ENCODE results near the gene TASOR.
"Not testable (repeated sequence)": the region's sequence is repeated elsewhere in the genome, so short reads cannot be mapped to it uniquely, and the experiment has no call there.

Gene TASOR, protein sequence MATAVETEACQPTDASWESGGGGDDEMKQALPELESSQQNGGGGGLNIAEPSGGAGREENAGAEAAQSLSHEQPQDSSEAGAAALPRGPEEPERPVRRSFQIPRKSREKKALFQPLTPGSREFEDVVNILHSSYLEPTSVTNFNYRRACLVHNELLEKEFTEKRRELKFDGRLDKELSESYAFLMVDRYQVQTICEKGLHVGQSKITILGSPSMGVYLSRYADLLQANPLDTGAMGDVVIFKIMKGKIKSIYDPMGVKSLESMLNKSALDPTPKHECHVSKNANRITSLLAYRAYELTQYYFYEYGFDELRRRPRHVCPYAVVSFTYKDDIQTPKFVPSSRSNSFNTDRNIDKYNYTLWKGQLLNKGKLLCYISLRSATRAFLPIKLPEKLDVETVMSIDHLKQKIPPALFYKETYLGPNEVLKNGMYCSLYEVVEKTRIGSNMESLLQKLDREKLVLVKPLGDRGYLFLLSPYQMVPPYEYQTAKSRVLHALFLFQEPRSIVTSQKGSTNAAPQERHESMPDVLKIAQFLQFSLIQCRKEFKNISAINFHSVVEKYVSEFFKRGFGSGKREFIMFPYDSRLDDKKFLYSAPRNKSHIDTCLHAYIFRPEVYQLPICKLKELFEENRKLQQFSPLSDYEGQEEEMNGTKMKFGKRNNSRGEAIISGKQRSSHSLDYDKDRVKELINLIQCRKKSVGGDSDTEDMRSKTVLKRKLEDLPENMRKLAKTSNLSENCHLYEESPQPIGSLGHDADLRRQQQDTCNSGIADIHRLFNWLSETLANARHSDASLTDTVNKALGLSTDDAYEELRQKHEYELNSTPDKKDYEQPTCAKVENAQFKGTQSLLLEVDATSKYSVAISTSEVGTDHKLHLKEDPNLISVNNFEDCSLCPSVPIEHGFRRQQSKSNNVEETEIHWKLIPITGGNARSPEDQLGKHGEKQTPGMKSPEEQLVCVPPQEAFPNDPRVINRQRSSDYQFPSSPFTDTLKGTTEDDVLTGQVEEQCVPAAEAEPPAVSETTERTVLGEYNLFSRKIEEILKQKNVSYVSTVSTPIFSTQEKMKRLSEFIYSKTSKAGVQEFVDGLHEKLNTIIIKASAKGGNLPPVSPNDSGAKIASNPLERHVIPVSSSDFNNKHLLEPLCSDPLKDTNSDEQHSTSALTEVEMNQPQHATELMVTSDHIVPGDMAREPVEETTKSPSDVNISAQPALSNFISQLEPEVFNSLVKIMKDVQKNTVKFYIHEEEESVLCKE (N-terminal part only)

DNA sequence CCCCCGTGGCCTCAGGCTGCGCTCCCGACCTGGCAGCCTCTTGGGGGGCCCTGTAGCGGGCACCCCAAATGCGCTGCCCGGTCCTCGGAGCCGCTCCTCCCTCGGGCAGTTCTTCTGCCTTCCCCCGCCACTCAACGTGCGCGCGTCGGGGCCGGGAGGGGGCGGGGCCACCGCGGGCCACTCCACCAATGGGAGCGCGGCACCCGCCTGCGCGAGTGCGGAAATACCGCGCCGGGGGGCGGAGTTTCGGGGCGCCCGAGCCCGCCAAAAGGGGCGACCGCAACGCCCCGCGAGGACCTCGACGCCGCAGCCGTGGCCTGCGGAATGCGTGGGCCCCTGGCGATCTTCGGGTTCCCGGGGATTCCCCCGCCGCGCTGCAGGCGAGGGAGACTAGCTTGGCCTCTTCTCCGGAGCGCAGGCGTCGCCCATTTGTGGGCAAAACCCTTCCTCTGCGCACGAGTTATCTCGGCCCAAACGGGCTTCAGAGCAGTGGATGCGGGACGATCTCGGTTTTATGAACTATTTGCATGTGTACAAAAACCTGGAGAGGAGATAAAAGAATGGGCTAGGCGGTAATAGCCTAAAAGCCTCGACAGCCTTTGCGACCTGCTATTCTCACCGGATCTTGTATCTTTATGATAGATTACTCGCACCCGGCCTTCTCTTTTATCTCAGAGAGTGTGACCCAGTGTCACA lies at the start of gene TASOR:
TSS of gene TASOR (minus strand) at position 144 of the 696 bp plus-strand sequence. CDS start 259 bp downstream, outside the sequence.
- peak; percentile 83 to 86 for ATAC-seq

DNA sequence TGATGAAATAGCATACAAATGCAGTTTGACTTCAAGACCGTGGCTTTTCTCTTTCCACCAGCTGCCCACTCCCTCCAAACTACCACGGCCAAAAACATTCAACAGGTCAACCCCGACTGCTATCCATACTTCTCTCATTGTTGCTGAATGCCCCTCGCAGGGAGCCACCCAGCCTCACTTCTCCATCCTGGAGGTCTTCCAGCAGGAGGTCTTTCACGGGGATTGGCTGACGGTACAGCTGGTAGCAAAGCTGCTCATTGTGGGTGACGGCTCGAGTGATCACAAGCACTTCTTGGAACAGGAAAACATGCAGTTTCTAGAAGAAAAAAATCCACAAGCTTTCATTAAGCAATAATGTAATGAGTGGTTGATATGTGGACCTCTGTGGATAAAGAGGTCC lies 49.0 kb upstream of the TASOR start:
- ATAC-seq, result no peak

DNA sequence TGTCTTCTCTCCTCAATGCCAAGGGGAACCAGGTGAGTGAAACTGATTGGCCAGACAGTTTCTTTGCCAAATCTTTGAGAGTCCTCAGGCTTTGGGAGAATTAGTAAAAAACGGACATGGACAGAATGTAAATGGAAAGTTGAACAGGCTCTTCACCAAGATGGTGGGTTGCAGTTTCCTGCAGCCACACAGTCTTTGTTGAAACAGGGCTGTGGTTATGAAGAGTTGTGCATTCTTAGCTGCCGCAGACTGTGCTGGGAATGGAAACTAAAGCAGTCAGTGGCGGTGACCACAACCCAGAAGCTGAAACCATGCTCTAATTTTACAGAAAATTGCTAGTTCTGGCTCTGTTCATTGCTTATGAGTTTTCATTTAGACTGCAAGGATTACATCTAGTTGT lies 42.1 kb upstream of the TASOR start:
- ATAC-seq, result peak; percentile 89 to 95

GRCh38 chr3:56724676-56725075 lies 41.6 kb upstream of the TASOR start:
- no peak for ATAC-seq

- no peak for ATAC-seq
Observed at GRCh38 chr3:56720849-56721248, 37.8 kb upstream of the TASOR start.

DNA sequence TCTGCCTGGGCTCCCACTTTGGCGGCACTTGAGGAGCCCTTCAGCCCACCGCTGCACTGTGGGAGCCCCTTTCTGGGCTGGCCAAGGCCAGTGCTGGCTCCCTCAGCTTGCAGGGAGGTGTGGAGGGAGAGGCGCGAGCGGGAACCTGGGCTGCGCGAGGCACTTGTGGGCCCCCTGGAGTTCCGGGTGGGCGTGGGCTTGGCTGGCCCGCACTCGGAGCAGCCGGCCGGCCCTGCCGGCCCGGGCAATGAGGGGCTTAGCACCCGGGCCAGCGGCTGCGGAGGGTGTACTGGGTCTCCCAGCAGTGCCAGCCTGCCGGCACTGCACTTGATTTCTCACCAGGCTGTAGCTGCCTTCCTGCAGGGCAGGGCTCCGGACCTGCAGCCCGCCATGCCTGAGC lies 35.7 kb upstream of the TASOR start:
- ATAC-seq, result not testable (repeated sequence)

GRCh38 chr3:56711344-56711743 lies 28.3 kb upstream of the TASOR start:
- no peak for ATAC-seq

GRCh38 chr3:56707412-56707811 lies 24.3 kb upstream of the TASOR start:
- not testable (repeated sequence) for ATAC-seq

DNA sequence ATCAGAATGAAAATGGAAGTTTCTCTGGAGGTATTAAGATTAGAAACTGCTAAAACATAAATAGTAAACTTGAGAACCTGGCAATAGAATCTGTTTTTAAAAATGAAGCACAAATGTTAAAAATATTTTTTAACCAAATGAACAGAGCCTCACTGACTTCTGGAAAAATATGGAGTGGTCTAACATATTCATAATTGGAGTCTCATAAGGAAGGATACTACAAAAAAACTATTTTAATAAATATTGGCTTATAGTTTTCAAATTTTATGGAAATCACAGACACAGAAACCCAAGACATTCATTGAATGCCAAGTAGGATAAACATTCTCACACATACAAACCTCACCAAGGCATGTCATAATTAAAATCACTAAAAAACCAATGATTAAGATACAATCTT lies 23.6 kb upstream of the TASOR start:
- ATAC-seq, result no peak

DNA sequence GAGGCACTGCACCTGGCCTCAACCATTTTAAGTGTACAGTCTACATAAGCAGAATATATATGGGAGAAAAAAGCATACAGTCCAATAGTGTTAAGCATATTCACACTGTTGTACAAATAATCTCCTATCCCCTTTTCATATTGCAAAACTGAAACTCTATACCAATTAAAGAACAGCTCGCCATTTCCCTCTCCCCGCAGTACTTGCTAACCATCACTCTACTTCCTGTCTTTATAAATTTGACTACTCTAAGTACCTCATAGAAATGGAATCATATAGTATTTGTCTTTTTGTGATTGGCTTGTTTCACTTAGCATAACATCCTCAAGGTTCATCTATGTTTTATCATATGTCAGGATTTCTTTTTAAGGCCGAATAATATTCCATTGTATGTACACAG lies 21.6 kb upstream of the TASOR start:
- no peak for ATAC-seq

DNA sequence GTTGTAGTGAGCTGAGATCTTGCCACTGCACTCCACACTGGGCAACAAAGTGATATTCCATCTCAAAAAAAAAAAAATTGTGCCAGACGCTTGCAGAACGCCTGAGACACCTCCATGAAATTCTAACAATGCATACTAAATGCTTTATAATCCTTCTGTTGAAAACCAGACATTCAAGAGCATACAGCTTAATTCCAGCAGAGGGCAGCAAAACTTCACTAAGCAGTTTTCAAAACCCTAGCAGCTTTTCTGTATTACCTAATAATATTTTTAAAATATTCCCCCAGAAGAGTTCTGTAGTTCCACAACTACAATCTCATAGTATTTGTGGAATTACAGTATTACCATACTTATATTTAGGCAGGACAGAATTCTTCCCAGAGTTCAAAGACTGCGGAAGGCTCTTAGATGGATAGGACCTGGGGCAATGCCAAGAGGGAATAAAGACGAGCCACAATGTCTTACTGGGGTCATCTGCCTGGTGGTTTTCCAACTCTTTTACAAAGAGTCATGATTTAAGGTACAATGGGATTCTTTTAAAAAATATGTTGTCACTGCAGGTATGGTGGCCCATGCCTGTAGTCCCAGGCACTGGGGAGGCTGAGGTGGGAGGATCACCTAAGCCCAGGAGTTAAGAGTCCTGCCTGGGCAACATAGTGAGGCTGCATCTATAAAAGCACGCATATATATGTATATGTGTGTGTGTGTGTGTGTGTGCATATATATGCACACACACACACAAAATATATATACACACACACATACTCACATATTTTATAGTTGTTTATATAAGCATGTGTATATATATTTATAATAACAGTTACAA lies 19.6 kb upstream of the TASOR start:
- ATAC-seq, result peak in 1 of 2 donors; percentile 48

DNA sequence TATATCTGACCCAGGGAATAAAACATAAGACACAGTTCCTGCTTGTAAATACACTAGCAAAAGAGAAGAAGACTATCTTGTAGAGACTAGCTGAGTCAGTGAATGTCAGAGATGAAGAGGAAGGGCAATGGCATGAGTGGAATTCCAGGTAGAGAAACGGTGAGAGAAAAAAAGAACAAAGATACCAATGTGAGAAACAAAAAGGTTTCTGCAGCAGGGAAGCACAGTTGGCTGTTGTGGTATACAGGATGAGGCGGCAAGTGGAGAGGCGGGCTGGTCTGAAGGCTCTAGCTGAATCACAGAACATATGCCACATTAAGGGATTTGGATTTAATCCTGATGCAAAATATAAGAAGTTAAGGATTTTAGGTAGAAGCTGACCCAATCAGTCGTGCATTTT lies 17.1 kb upstream of the TASOR start:
- no peak for ATAC-seq

DNA sequence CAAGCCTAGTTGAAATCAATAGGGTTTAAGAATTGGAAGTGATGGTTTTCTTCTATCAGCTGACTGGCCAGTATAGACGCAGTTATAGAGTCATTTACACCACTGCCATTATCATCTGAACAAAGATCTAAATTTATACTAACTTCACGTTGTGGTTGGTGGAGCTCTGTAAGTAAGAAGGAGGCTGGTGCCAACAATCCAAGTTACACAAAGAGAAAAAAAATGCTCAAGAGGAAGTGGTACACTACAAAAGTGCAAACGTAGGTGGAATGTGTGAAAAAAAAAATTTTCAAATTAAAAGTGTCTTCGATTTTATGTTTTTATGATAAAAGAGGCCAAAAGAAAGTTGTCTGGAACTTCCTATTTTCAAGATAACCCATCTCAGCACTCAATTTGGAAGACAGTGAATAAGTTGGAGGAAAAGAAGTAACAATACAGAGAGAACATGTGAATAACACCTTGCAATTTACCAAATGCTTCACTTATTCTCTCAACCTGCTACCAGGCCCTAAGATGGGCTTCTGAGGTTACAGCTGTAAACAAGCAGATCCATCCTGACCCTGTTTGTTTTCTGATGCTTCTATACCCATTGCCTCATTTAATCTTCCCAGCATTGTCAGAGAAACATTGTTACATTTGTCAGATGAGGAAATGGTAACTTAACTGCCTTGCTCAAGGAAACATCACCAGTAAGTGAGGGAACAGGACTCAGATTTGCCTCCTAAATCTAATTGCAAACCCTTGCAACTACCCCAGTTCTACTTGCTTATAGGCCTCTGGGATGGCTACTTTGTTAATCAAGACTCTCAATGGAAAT lies 12.0 kb upstream of the TASOR start:
- ATAC-seq, result no peak

- no peak for ATAC-seq
Observed at GRCh38 chr3:56693750-56694149, 10.7 kb upstream of the TASOR start.

GRCh38 chr3:56692520-56693433 lies 9.7 kb upstream of the TASOR start:
- ATAC-seq, result peak; percentile 96

- not testable (repeated sequence) for ATAC-seq
Observed at GRCh38 chr3:56692001-56692365, 8.9 kb upstream of the TASOR start.

DNA sequence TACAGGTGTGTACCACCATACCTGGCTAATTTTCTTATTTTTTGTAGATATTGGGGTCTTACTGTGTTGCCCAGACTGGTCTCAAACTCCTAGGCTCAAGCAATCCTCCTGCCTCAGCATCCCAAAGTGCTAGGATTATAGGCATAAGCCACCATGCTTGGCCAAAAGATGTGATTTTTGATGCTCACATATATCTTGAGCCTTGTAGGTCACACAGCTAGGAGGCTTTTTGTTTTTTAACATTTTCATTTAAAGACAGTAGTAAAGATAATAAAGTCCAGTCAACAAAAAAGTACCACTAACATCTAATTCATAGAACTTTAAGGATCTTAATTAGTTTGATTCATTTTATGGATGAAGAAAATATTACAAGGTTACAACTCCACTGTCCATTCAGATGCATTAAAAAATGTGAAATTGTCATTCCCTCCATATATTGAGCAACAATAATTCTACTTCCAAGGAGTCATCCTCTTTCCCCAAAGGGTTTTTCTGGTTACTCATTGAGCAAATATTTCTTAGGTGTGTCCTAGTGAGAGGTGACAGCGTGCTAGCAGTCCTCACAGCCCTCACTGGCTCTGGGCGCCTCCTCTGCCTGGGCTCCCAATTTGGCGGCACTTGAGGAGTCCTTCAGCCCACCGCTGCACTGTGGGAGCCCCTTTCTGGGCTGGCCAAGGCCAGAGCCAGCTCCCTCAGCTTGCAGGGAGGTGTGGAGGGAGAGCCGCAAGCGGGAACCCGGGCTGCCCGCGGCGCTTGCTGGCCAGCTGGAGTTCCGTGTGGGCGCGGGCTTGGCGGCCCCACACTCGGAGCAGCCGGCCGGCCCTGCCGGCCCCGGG lies 8.3 kb upstream of the TASOR start:
- ATAC-seq, result no peak

DNA sequence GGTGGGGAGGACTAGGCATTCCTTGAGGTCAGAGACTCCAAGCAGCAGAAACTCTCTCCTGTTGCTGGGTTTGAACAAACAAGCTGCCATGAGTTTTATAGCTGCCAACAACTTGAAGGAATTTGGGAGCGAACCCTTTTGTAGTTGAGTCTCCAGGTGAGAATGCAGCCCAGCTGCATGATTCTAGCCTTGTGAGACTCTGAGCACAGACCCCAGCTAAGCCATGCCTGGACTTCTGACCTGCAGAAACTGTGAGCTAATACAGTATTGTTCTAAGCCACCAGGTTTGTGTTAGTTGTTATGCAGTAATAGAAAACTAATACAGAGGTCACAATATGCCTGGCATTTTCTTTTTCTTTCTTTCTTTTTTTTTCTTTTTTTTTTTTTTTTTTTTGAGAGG lies 6.2 kb upstream of the TASOR start:
- ATAC-seq, result no peak

- no peak for ATAC-seq
Observed at GRCh38 chr3:56688191-56688590, 5.1 kb upstream of the TASOR start.
